K562 (cell line): ENCODE data around the gene RSPO1. TPM values are rescaled to one million over a fixed set of nuclear protein-coding genes. Genes with fewer than 3 reads are reported as not detected.

Source experiments
- ELK3 ChIP-seq: fragments of 450-650 bp; formaldehyde crosslinking; IDR thresholded peaks from 2 replicates; pipeline ENCODE4 v1.4.0; 2020; ENCODE audit warnings: mild to moderate bottlenecking
- GABPB1 ChIP-seq: sonication (generic); formaldehyde crosslinking; IDR thresholded peaks from 2 replicates; pipeline ENCODE4 v1.8.0; 2022; ENCODE audit warnings: mild to moderate bottlenecking, missing genetic modification reagents
- HDGF ChIP-seq: fragments of 450-650 bp; IDR thresholded peaks from 2 replicates; pipeline ENCODE4 v1.6.1; 2016
- KLF13 ChIP-seq: fragments of 450-650 bp; IDR thresholded peaks from 2 replicates; pipeline ENCODE4 v1.6.1; 2016; ENCODE audit warnings: missing genetic modification characterization, low read depth, mild to moderate bottlenecking, missing compliant biosample characterization, moderate library complexity, borderline replicate concordance
- MECOM ChIP-seq: fragments of 250-450 bp; sonication (Bioruptor Pico); IDR thresholded peaks from 2 replicates; pipeline ENCODE4 v1.8.0; 2022; ENCODE audit warnings: inconsistent platforms
- MNT ChIP-seq, 2 experiments: fragments of 450-650 bp; conservative IDR thresholded peaks; 2 replicates each; pipeline ENCODE4 v1.6.1; 2017; ENCODE audit warnings: mild to moderate bottlenecking in 2 of 2, moderate library complexity in 2 of 2
- NONO ChIP-seq, 2 experiments: fragments of 200-400 bp in 1 of 2; fragments of 450-650 bp in 1 of 2; formaldehyde crosslinking in 1 of 2; IDR thresholded peaks; 2 replicates each; pipeline ENCODE4 v1.6.1; 2017; ENCODE audit warnings: low read depth in 2 of 2, mild to moderate bottlenecking in 2 of 2, moderate library complexity in 2 of 2, low read length in 1 of 2
- NR0B1 ChIP-seq: fragments of 450-650 bp; IDR thresholded peaks from one replicate; pipeline ENCODE4 v1.6.1; 2018; ENCODE audit warnings: mild to moderate bottlenecking, moderate library complexity; ENCODE audit not compliant: partially characterized antibody
- SMARCA4 ChIP-seq: fragments of 450-650 bp; IDR thresholded peaks from 2 replicates; pipeline ENCODE4 v1.6.1; 2016
- SRSF3 ChIP-seq: fragments of 200-400 bp; formaldehyde crosslinking; IDR thresholded peaks from 2 replicates; pipeline ENCODE4 v1.6.1; 2016; ENCODE audit warnings: mild to moderate bottlenecking, low read length, moderate library complexity; ENCODE audit not compliant: insufficient read depth
- TAF7 ChIP-seq: fragments of 450-650 bp; IDR thresholded peaks from 2 replicates; pipeline ENCODE4 v1.6.1; 2016; ENCODE audit warnings: missing genetic modification characterization, missing compliant biosample characterization
- TBL1XR1 ChIP-seq, 2 experiments: IDR thresholded peaks; 2 replicates each; pipeline ENCODE4 v1.6.1; 2012; ENCODE audit warnings: improper control_type of control experiment in 2 of 2, low read length in 2 of 2, mild to moderate bottlenecking in 1 of 2
- TEAD4 ChIP-seq, 2 experiments: sonication (generic) in 1 of 2; formaldehyde crosslinking in 1 of 2; IDR thresholded peaks; 2 replicates each; pipeline versions ENCODE4 v1.6.1 to v1.8.0; 2012 to 2022; ENCODE audit warnings: borderline replicate concordance in 1 of 2, inconsistent platforms in 1 of 2, low read length in 1 of 2, mild to moderate bottlenecking in 1 of 2, missing genetic modification reagents in 1 of 2
- TFE3 ChIP-seq: fragments of 450-650 bp; formaldehyde crosslinking; IDR thresholded peaks from 2 replicates; pipeline ENCODE4 v1.4.0; 2020; ENCODE audit warnings: mild to moderate bottlenecking, mixed read lengths
- TRIM25 ChIP-seq: fragments of 450-650 bp; IDR thresholded peaks from 2 replicates; pipeline ENCODE4 v1.7.0; 2016; ENCODE audit warnings: borderline replicate concordance
- ZMIZ1 ChIP-seq, 2 experiments: fragments of 150-350 bp in 1 of 2; IDR thresholded peaks; 2 replicates each; pipeline ENCODE4 v1.6.1; 2012 to 2016; ENCODE audit warnings: low read depth in 2 of 2, low read length in 2 of 2, mild to moderate bottlenecking in 1 of 2, moderate library complexity in 1 of 2
- polyA plus RNA-seq, 8 experiments: library from polyadenylated mRNA; depleted of rRNA in 4 of 8; stranded (reverse) in 5 of 8; unstranded in 3 of 8; fragments of >200 nt; fragmentation: Nextera tagmentation in 2 of 8; fragmentation: Illumina TruSeq in 1 of 8; extraction: Ambion mirVana in 2 of 8; extraction: Trizol in 1 of 8; gene quantifications; 2 replicates each; pipeline versions ENCODE4 v1.2.1 to v1.2.3, GENCODE V29; 2011 to 2014; ENCODE audit warnings: inconsistent platforms in 1 of 8, missing spikeins in 1 of 8
- total RNA-seq, 7 experiments: library from RNA; depleted of rRNA in 6 of 7; stranded (reverse); fragments of >200 nt in 6 of 7; fragmentation: Illumina TruSeq in 2 of 7; extraction: Trizol in 2 of 7; gene quantifications; 2 replicates each; pipeline versions ENCODE4 v1.2.1 to v1.2.3, GENCODE V29; 2011 to 2021; ENCODE audit warnings: low replicate concordance in 1 of 7

RSPO1 gene
- total and polyA plus RNA-seq, 9 of the 15 experiments (the other 6 are each of a cell fraction or from before 2014, with no cell fraction given) = not detected

- TF ChIP-seq SMARCA4 (peak; percentile 93), TBL1XR1 (IDR thresholded peaks at IDR 0.05; ENCODE audit: low read length in 2 of 2) (peak in 1 of 2 experiments; percentile 68; a peak in 2 of 4 replicates), ELK3 (no peak), TRIM25 (no peak), TEAD4 (IDR thresholded peaks at IDR 0.05; ENCODE audit: low read length) (peak; percentile 93), TEAD4 (CRISPR knock-in tag; IDR thresholded peaks at IDR 0.05; ENCODE audit: borderline replicate concordance) (no peak), TFE3 (CRISPR knock-in tag) (no peak), ZMIZ1 (IDR thresholded peaks at IDR 0.05; ENCODE audit: low read depth in 2 of 2, low read length in 2 of 2) (peak in 1 of 2 experiments; percentile 65; a peak in 1 of 4 replicates), KLF13 (tag) (no peak), TAF7 (tag) (no peak), MECOM (CRISPR knock-in tag) (no peak), MNT (conservative IDR thresholded peaks at IDR 0.05) (peak in 1 of 2 experiments; percentile 22; a peak in 1 of 4 replicates), NR0B1 (no peak), HDGF (no peak), NONO (IDR thresholded peaks at IDR 0.05; ENCODE audit: low read depth in 2 of 2, low read length in 1 of 2) (0 out of 4 replicates have a peak, but pooled peaks of 1 of the 2 experiments have one; percentile 13), SRSF3 (no peak), GABPB1 (CRISPR knock-in tag) (no peak)
Observed at GRCh38 chr1:37562984-37563383, 71.7 kb downstream of the RSPO1 start (continued).
